ENCODE results near the gene TMEM145. TPM values are rescaled to one million over a fixed set of nuclear protein-coding genes. Genes with fewer than 3 reads are reported as not detected.
A peak's percentile ranks its signal among the peaks of the same experiment; 100 is the strongest.

Gene TMEM145
- total RNA-seq, 1 experiment from 2014 or later: 3.0 TPM

GRCh38 chr19:42323473-42323851 lies 10.4 kb downstream of the TMEM145 start:
- ATAC-seq: no peak
- BruUV-seq (replicated peaks): no TSS peak
- intact Hi-C loops (cut with micrococcal nuclease; ENCODE audit: unreplicated experiment) (no loop called here), in situ Hi-C loops (cut with HindIII; ENCODE audit: low pct_unique_long_range_greater_than_20kb, low sequenced_read_pairs) (no loop called here)
- Histone ChIP-seq H3K9me3 (ENCODE audit: control insufficient read depth, insufficient read depth, low read depth, low read length) (no peaks in the 10 kb centered on the region), H3K36me3 (ENCODE audit: control insufficient read depth, insufficient read depth, low read length) (no peaks in the 10 kb centered on the region; the same call in 1 of the 2 replicates), H3K27me3 (ENCODE audit: control insufficient read depth, insufficient read depth, low read length) (no peaks in the 10 kb centered on the region), H3K4me1 (ENCODE audit: control insufficient read depth, insufficient read depth, low read length) (no peaks in the 10 kb centered on the region; the same call in 1 of the 2 replicates), H3K27ac (ENCODE audit: low read length) (no peak overlapping the region), H3K4me3 (ENCODE audit: low read depth in 2 of 2, low read length in 2 of 2) (no peak overlapping the region)
- POLR2A ChIA-PET: no interaction called here
- no peak for TF ChIP-seq CTCF (IDR thresholded peaks at IDR 0.05)
- TF ChIP-seq POLR2AphosphoS5 (IDR thresholded peaks at IDR 0.05; ENCODE audit: low read depth, low read length): no peak
- no peak for TF ChIP-seq SIN3A (IDR thresholded peaks at IDR 0.05; ENCODE audit: borderline replicate concordance, insufficient read depth, low read depth, low read length)
- no peak for TF ChIP-seq REST (IDR thresholded peaks at IDR 0.05; ENCODE audit: insufficient read depth in 1 of 2, low read depth in 2 of 2, low read length in 1 of 2)
- no peak for TF ChIP-seq TCF7L2 (IDR thresholded peaks at IDR 0.05; ENCODE audit: low read depth, low read length)
- DNase-seq (ENCODE audit: low read depth, low spot score): no peak
- CTCF ChIA-PET: no interaction called here

GRCh38 chr19:42323852-42324654 lies 10.9 kb downstream of the TMEM145 start:
- in situ Hi-C loops (cut with HindIII; ENCODE audit: low pct_unique_long_range_greater_than_20kb, low sequenced_read_pairs): no loop called here

More at GRCh38 chr19:42323852-42324654, 10.9 kb downstream of the TMEM145 start:
- intact Hi-C loops (cut with micrococcal nuclease; ENCODE audit: unreplicated experiment): no loop called here
- POLR2A ChIA-PET: no interaction called here
- Histone ChIP-seq H3K9me3 (ENCODE audit: control insufficient read depth, insufficient read depth, low read depth, low read length) (no peaks in the 10 kb centered on the region), H3K4me3 (ENCODE audit: low read depth in 2 of 2, low read length in 2 of 2) (peak overlapping the region; percentile 36 to 57; a peak in 3 of 4 replicates), H3K36me3 (ENCODE audit: control insufficient read depth, insufficient read depth, low read length) (no peaks in the 10 kb centered on the region; the same call in 1 of the 2 replicates), H3K27ac (ENCODE audit: low read length) (no peak overlapping the region), H3K27me3 (ENCODE audit: control insufficient read depth, insufficient read depth, low read length) (no peaks in the 10 kb centered on the region), H3K4me1 (ENCODE audit: control insufficient read depth, insufficient read depth, low read length) (no peaks in the 10 kb centered on the region; the same call in 1 of the 2 replicates)
- no TSS peak for BruUV-seq (replicated peaks)
- TF ChIP-seq REST (IDR thresholded peaks at IDR 0.05; ENCODE audit: insufficient read depth in 1 of 2, low read depth in 2 of 2, low read length in 1 of 2): no peak
- no peak for TF ChIP-seq POLR2AphosphoS5 (IDR thresholded peaks at IDR 0.05; ENCODE audit: low read depth, low read length)
- no peak for TF ChIP-seq TCF7L2 (IDR thresholded peaks at IDR 0.05; ENCODE audit: low read depth, low read length)
- TF ChIP-seq SIN3A (IDR thresholded peaks at IDR 0.05; ENCODE audit: borderline replicate concordance, insufficient read depth, low read depth, low read length): no peak
- no peak for TF ChIP-seq CTCF (IDR thresholded peaks at IDR 0.05)
- DNase-seq (ENCODE audit: low read depth, low spot score) (no peak), ATAC-seq (no peak)
- CTCF ChIA-PET: no interaction called here

Measured in Panc1 (cell line).